ENCODE data around the gene DTNB.

The DTNB gene

GRCh38 chr2:25362434-25363145 lies 310.8 kb downstream of the DTNB start:
- DNase-seq = peak; percentile 60 to 67

- DNase-seq = peak; percentile 96 to 97
Observed at GRCh38 chr2:25362049-25362433, 311.3 kb downstream of the DTNB start.

- no peak for DNase-seq
Observed at GRCh38 chr2:25361261-25362048, 311.9 kb downstream of the DTNB start.

GRCh38 chr2:25358836-25359235 lies 314.5 kb downstream of the DTNB start:
- DNase-seq = no peak

GRCh38 chr2:25358249-25358815 lies 315.0 kb downstream of the DTNB start:
- no peak for DNase-seq

- no peak for DNase-seq
Observed at GRCh38 chr2:25356088-25356487, 317.3 kb downstream of the DTNB start.

- no peak for DNase-seq
Observed at GRCh38 chr2:25355270-25355669, 318.1 kb downstream of the DTNB start.

GRCh38 chr2:25354116-25354515 lies 319.3 kb downstream of the DTNB start:
- DNase-seq = no peak

- no peak for DNase-seq
Observed at GRCh38 chr2:25349397-25349796, 324.0 kb downstream of the DTNB start.

- no peak for DNase-seq
Observed at GRCh38 chr2:25347846-25348245, 325.5 kb downstream of the DTNB start.

GRCh38 chr2:25347205-25347815 lies 326.1 kb downstream of the DTNB start:
- peak; percentile 45 to 61 for DNase-seq

- no peak for DNase-seq
Observed at GRCh38 chr2:25343187-25343825, 330.1 kb downstream of the DTNB start.

- peak; percentile 78 to 83 for DNase-seq
Observed at GRCh38 chr2:25342372-25343186, 330.8 kb downstream of the DTNB start.

- peak; percentile 58 to 59 for DNase-seq
Observed at GRCh38 chr2:25341753-25342371, 331.5 kb downstream of the DTNB start, which contains the start of gene DNMT3A. Gene DNMT3A (minus strand): TSS chr2:25341925. CDS start chr2:25313984, 27,941 bp downstream.

- peak in 1 of 2 experiments; percentile 30 for DNase-seq
Observed at GRCh38 chr2:25341011-25341727, 332.2 kb downstream of the DTNB start.

GRCh38 chr2:25340181-25340921 lies 333.0 kb downstream of the DTNB start:
- peak in 1 of 2 experiments; percentile 40 for DNase-seq

- DNase-seq = no peak
Observed at GRCh38 chr2:25339791-25340180, 333.6 kb downstream of the DTNB start.

- no peak for DNase-seq
Observed at GRCh38 chr2:25339211-25339674, 334.1 kb downstream of the DTNB start.

- DNase-seq = no peak
Observed at GRCh38 chr2:25338401-25338800, 335.0 kb downstream of the DTNB start.

- DNase-seq = no peak
Observed at GRCh38 chr2:25337891-25338290, 335.5 kb downstream of the DTNB start.
